Tibial nerve (tissue), 4 donors: Measurements from ENCODE around the gene MCEMP1. TPM values are rescaled to one million over a fixed set of nuclear protein-coding genes. Genes with fewer than 3 reads are reported as not detected.

Source experiments
- DNase-seq, 2 donors: peaks; one replicate each; pipeline ENCODE4 v3.0.0-alpha.2; 2019; ENCODE audit warnings: low spot score in 2 of 2
- H3K27ac ChIP-seq, 4 donors: fragments of 200-600 bp; sonication (generic) in 3 of 4; one replicate each; pipeline ENCODE4 v1.5.1; 2017 to 2019; ENCODE audit warnings: mild to moderate bottlenecking in 1 of 4
- H3K27me3 ChIP-seq, 2 donors: fragments of 200-600 bp; sonication (generic) in 1 of 2; one replicate each; pipeline versions ENCODE4 v1.5.1 to v1.6.0; 2017 to 2019
- H3K36me3 ChIP-seq, 3 donors: fragments of 200-600 bp; sonication (generic); one replicate each; pipeline ENCODE4 v1.5.1; 2018 to 2019
- H3K4me1 ChIP-seq, 4 donors: fragments of 200-600 bp; sonication (generic) in 3 of 4; one replicate each; pipeline ENCODE4 v1.5.1; 2017 to 2019
- H3K4me3 ChIP-seq, 4 donors: fragments of 200-600 bp; sonication (generic) in 3 of 4; one replicate each; pipeline ENCODE4 v1.5.1; 2017 to 2019; ENCODE audit warnings: mild to moderate bottlenecking in 1 of 4, moderate library complexity in 1 of 4
- H3K9me3 ChIP-seq, 4 donors: fragments of 200-600 bp; sonication (generic) in 3 of 4; one replicate each; pipeline ENCODE4 v1.5.1; 2017 to 2019
- CTCF ChIP-seq, 5 experiments: fragments of 200-600 bp in 3 of 5; fragments of 450-650 bp in 2 of 5; sonication (generic) in 3 of 5; IDR thresholded peaks; one replicate each; pipeline ENCODE4 v1.5.1; 2016 to 2019; ENCODE audit warnings: antibody characterized with exemption in 5 of 5, mild to moderate bottlenecking in 3 of 5, moderate library complexity in 2 of 5
- EP300 ChIP-seq, 2 donors: sonication (generic); formaldehyde crosslinking; IDR thresholded peaks; one replicate each; pipeline ENCODE4 v1.6.1; 2017; ENCODE audit warnings: antibody characterized with exemption in 2 of 2, mild to moderate bottlenecking in 1 of 2
- POLR2A ChIP-seq, 2 donors: fragments of 450-650 bp; IDR thresholded peaks; one replicate each; pipeline ENCODE4 v1.6.1; 2017; ENCODE audit warnings: antibody characterized with exemption in 2 of 2, mild to moderate bottlenecking in 2 of 2, moderate library complexity in 2 of 2
- WGBS, 2 donors: methylation state at CpG; one replicate each; pipeline ENCODE4 v1.1.5; 2018; 5-methylcytosine and 5-hydroxymethylcytosine counted together
- total RNA-seq, 4 donors: library from RNA; depleted of rRNA; stranded (reverse); fragments of >200 nt; gene quantifications; one replicate each; pipeline ENCODE4 v1.1.0, GENCODE V29; 2016

The MCEMP1 gene, protein sequence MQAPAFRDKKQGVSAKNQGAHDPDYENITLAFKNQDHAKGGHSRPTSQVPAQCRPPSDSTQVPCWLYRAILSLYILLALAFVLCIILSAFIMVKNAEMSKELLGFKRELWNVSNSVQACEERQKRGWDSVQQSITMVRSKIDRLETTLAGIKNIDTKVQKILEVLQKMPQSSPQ
- 1 to 10 TPM in 1 of 4 donors, not detected in 3; 1.5 TPM for total RNA-seq

GRCh38 chr19:7676854-7677253 is at the start of gene MCEMP1:
Gene MCEMP1 (plus strand): TSS chr19:7677090. CDS start chr19:7677121, 31 bp downstream.
- H3K4me3 ChIP-seq, result no peak within 1 kb of the TSS
- H3K9me3 ChIP-seq, result no peaks in the 10 kb centered on the region
- peaks cover 0 to 44% of the 10 kb centered on the region in 2 donors for H3K27me3 ChIP-seq
- no peak for DNase-seq
- no peak within 1 kb of the TSS for H3K27ac ChIP-seq
- WGBS, 2 donors, result 37 to 46% methylated on average over 10 of the region's 10 CpGs
- peaks cover 0 to 17% (median 8%) of the 10 kb centered on the region in 4 donors for H3K4me1 ChIP-seq
- TF ChIP-seq EP300 (IDR thresholded peaks at IDR 0.05), result no peak
- no peaks in the 10 kb centered on the region for H3K36me3 ChIP-seq

- Histone ChIP-seq H3K9me3 (no peaks in the 10 kb centered on the region), H3K4me3 (no peak overlapping the region), H3K36me3 (peaks cover 2 to 60% (median 16%) of the 10 kb centered on the region in 3 donors), H3K27ac (no peak overlapping the region), H3K4me1 (peaks cover 4 to 39% (median 25%) of the 10 kb centered on the region in 4 donors), H3K27me3 (no peaks in the 10 kb centered on the region)
- TF ChIP-seq EP300 (IDR thresholded peaks at IDR 0.05) (no peak), POLR2A (IDR thresholded peaks at IDR 0.05) (no peak), CTCF (IDR thresholded peaks at IDR 0.05) (no peak)
- no peak for DNase-seq
- 88 to 94% methylated on average over 24 of the region's 24 CpGs for WGBS, 2 donors
Observed at GRCh38 chr19:7627166-7627565, 49.7 kb upstream of the MCEMP1 start.

GRCh38 chr19:7628589-7629311 is 48.1 kb upstream of the MCEMP1 start:
- Histone ChIP-seq H3K27me3 (no peaks in the 10 kb centered on the region), H3K36me3 (peaks cover 1 to 52% (median 2%) of the 10 kb centered on the region in 3 donors), H3K4me3 (peak overlapping the region; percentile 81 to 100 (median 90)), H3K27ac (peak overlapping the region; percentile 78 to 91 (median 86)), H3K9me3 (no peaks in the 10 kb centered on the region), H3K4me1 (peaks cover 4 to 39% (median 25%) of the 10 kb centered on the region in 4 donors)
- TF ChIP-seq POLR2A (IDR thresholded peaks at IDR 0.05), result no peak
- no peak for TF ChIP-seq CTCF (IDR thresholded peaks at IDR 0.05)
- TF ChIP-seq EP300 (IDR thresholded peaks at IDR 0.05), result no peak
- 4 to 5% methylated on average over 15 of the region's 15 CpGs for WGBS, 2 donors
- no peak for DNase-seq

- H3K27ac ChIP-seq, result peak within 1 kb of the TSS; percentile 78 to 93 (median 90)
- peak in 1 of 5 experiments; percentile 41 for TF ChIP-seq CTCF (IDR thresholded peaks at IDR 0.05)
- TF ChIP-seq POLR2A (IDR thresholded peaks at IDR 0.05), result peak in 1 of 2 donors; percentile 71
- TF ChIP-seq EP300 (IDR thresholded peaks at IDR 0.05), result peak; percentile 91 to 96
- H3K4me1 ChIP-seq, result peaks cover 4 to 39% (median 25%) of the 10 kb centered on the region in 4 donors
- peak within 1 kb of the TSS; percentile 81 to 100 (median 90) for H3K4me3 ChIP-seq
- WGBS, 2 donors, result 0% methylated on average over 38 to 40 of the region's 40 CpGs
- peak; percentile 94 to 99 for DNase-seq
- no peaks in the 10 kb centered on the region for H3K9me3 ChIP-seq
- no peaks in the 10 kb centered on the region for H3K27me3 ChIP-seq
- H3K36me3 ChIP-seq, result peaks cover 0 to 44% (median 2%) of the 10 kb centered on the region in 3 donors
Observed at GRCh38 chr19:7629347-7630054, 47.4 kb upstream of the MCEMP1 start, which contains the start of the genes PET100 and XAB2. Gene PET100 (plus strand): TSS chr19:7629793. CDS start chr19:7629834, 41 bp downstream. Gene XAB2 (minus strand): TSS chr19:7629545. CDS start chr19:7629527, 18 bp downstream.

DNA sequence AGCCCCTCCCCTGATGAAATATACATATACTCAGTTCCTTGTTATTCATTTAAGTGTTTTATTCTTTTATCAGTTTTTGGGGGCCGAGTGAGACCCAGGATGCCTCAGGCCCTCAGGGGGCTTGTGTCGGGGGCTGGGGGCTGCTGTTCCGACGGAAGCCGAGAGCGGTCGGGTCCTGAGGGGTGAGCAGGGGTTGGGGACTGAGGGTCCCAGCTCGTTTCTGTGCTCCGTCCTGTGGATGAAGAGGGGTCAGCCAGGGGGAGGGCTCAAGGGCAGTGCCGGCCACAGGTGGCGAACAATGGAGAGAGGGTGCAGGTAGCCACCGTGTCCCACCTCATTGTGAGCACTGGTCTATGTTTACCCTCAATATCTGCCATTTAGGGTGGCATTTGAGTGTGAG is 45.3 kb upstream of the MCEMP1 start:
- Histone ChIP-seq H3K27me3 (peaks cover 0 to 3% of the 10 kb centered on the region in 2 donors), H3K27ac (no peak overlapping the region), H3K36me3 (peaks cover 0 to 23% (median 0%) of the 10 kb centered on the region in 3 donors), H3K4me3 (no peak overlapping the region), H3K4me1 (peaks cover 4 to 40% (median 25%) of the 10 kb centered on the region in 4 donors), H3K9me3 (no peaks in the 10 kb centered on the region)
- TF ChIP-seq POLR2A (IDR thresholded peaks at IDR 0.05) (no peak), CTCF (IDR thresholded peaks at IDR 0.05) (no peak), EP300 (IDR thresholded peaks at IDR 0.05) (no peak)
- DNase-seq, result no peak
- WGBS, 2 donors, result 85 to 88% methylated on average over 12 of the region's 12 CpGs
